AG04450 (cell line): ENCODE data around the gene EFNA5. TPM values are rescaled to one million over a fixed set of nuclear protein-coding genes. Genes with fewer than 3 reads are reported as not detected.
A peak's percentile ranks its signal among the peaks of the same experiment; 100 is the strongest.

Experiments used
- CTCF ChIA-PET: fragments of 300-600, 350-600 bp; formaldehyde crosslinking; extraction: SDS; loops from one replicate; lab custom pipeline; 2022; ENCODE audit warnings: antibody characterized with exemption, inconsistent platforms; lab: Charles Lee
- POLR2A ChIA-PET: fragments of 350-600 bp; formaldehyde crosslinking; extraction: SDS; loops from one replicate; lab custom pipeline; 2021; ENCODE audit warnings: antibody characterized with exemption, inconsistent platforms; lab: Yijun Ruan, JAX
- DNase-seq: peaks from one replicate; pipeline ENCODE4 v3.0.0-alpha.2; 2011; ENCODE audit warnings: low read depth, low spot score
- H3K27ac ChIP-seq: one replicate; pipeline ENCODE4 v1.5.1; 2012; ENCODE audit warnings: low read depth, low read length, control low read depth
- H3K27me3 ChIP-seq: one replicate; pipeline ENCODE4 v1.6.0; 2012; ENCODE audit warnings: low read length; ENCODE audit not compliant: control insufficient read depth, insufficient read depth
- H3K4me3 ChIP-seq: 2 replicates; pipeline ENCODE4 v1.5.1; 2011; ENCODE audit warnings: mild to moderate bottlenecking, low read depth, low read length, control low read depth
- H3K9me3 ChIP-seq: 2 replicates; pipeline ENCODE4 v1.5.1; 2012; ENCODE audit warnings: low read length; ENCODE audit not compliant: control insufficient read depth, insufficient read depth
- CTCF ChIP-seq: IDR thresholded peaks from 2 replicates; pipeline ENCODE4 v1.5.1; 2011; ENCODE audit warnings: low read depth, low read length, control low read depth, inconsistent platforms
- polyA plus RNA-seq: library from polyadenylated mRNA; depleted of rRNA; stranded (reverse); fragments of >200 nt; gene quantifications from 2 replicates; pipeline ENCODE4 v1.2.3, GENCODE V29; 2011

The EFNA5 gene
- polyA plus RNA-seq, 1 experiment: 3.0 TPM

- TF ChIP-seq CTCF: no peak
- H3K27me3 ChIP-seq: no peaks in the 10 kb centered on the region
- CTCF ChIA-PET: interaction anchor here (3.7 kb wide), 1 partner anchor 181 kb away, joined by 16 read pairs; no protein-coding TSS in a partner anchor
- no peaks in the 10 kb centered on the region for H3K9me3 ChIP-seq
- H3K4me3 ChIP-seq: no peak overlapping the region
- H3K27ac ChIP-seq: no peak overlapping the region
- POLR2A ChIA-PET: no interaction called here
- DNase-seq: no peak
Observed at GRCh38 chr5:107391787-107392186, 278.9 kb downstream of the EFNA5 start.

GRCh38 chr5:107389775-107390148 is 281.0 kb downstream of the EFNA5 start:
- CTCF ChIA-PET: interaction anchor here (0.5 to 3.7 kb wide), 3 partner anchors 34 to 183 kb away, joined by 5 to 16 read pairs (median 6); no protein-coding TSS in a partner anchor
- Histone ChIP-seq H3K4me3 (no peak overlapping the region), H3K9me3 (no peaks in the 10 kb centered on the region), H3K27ac (no peak overlapping the region), H3K27me3 (no peaks in the 10 kb centered on the region)
- no peak for TF ChIP-seq CTCF
- POLR2A ChIA-PET: no interaction called here
- no peak for DNase-seq

- DNase-seq: no peak
- H3K27me3 ChIP-seq: no peaks in the 10 kb centered on the region
- TF ChIP-seq CTCF: no peak
- CTCF ChIA-PET: interaction anchor here (0.5 to 3.7 kb wide), 3 partner anchors 35 to 183 kb away, joined by 5 to 16 read pairs (median 6); no protein-coding TSS in a partner anchor
- POLR2A ChIA-PET: interaction anchor here (0.7 kb wide), 1 partner anchor 65 kb away, joined by 3 read pairs; no protein-coding TSS in a partner anchor
- no peak overlapping the region for H3K27ac ChIP-seq
- H3K4me3 ChIP-seq: no peak overlapping the region
- H3K9me3 ChIP-seq: no peaks in the 10 kb centered on the region
Observed at GRCh38 chr5:107389130-107389774, 281.5 kb downstream of the EFNA5 start.

GRCh38 chr5:107388141-107388861 is 282.4 kb downstream of the EFNA5 start:
- TF ChIP-seq CTCF: no peak
- H3K27ac ChIP-seq: peak overlapping the region; percentile 59
- H3K27me3 ChIP-seq: no peaks in the 10 kb centered on the region
- ChIA-PET POLR2A (interaction anchor here (0.7 to 1.1 kb wide), 2 partner anchors 66 to 284 kb away, joined by 3 to 6 read pairs; no protein-coding TSS in a partner anchor), CTCF (interaction anchor here (0.6 to 3.7 kb wide), 5 partner anchors 9 to 1003 kb away, joined by 3 to 16 read pairs (median 4); no protein-coding TSS in a partner anchor)
- H3K9me3 ChIP-seq: no peaks in the 10 kb centered on the region
- peak; percentile 63 for DNase-seq
- H3K4me3 ChIP-seq: no peak overlapping the region
